Ishikawa (cell line): ENCODE results near the gene POLR2L.

Experiments
- CEBPB ChIP-seq: IDR thresholded peaks from 2 replicates; pipeline ENCODE4 v1.6.1; 2012
- CREB1 ChIP-seq: IDR thresholded peaks from 2 replicates; pipeline ENCODE4 v1.6.1; 2012; ENCODE audit warnings: low read depth
- EGR1 ChIP-seq: IDR thresholded peaks from 2 replicates; pipeline ENCODE4 v1.6.1; 2012
- EP300 ChIP-seq: IDR thresholded peaks from 2 replicates; pipeline ENCODE4 v1.6.1; 2012; ENCODE audit warnings: borderline replicate concordance
- FOXM1 ChIP-seq: IDR thresholded peaks from 2 replicates; pipeline ENCODE4 v1.6.1; 2012; ENCODE audit warnings: low read depth, borderline replicate concordance
- MAX ChIP-seq: IDR thresholded peaks from 2 replicates; pipeline ENCODE4 v1.6.1; 2012
- NFIC ChIP-seq: IDR thresholded peaks from 2 replicates; pipeline ENCODE4 v1.6.1; 2012
- RAD21 ChIP-seq: IDR thresholded peaks from 2 replicates; pipeline ENCODE4 v1.6.1; 2012; ENCODE audit warnings: low read depth
- REST ChIP-seq: IDR thresholded peaks from 2 replicates; pipeline ENCODE4 v1.6.1; 2012; ENCODE audit warnings: low read depth, mild to moderate bottlenecking
- TAF1 ChIP-seq: IDR thresholded peaks from 2 replicates; pipeline ENCODE4 v1.6.1; 2012; ENCODE audit warnings: low read depth, mild to moderate bottlenecking
- TCF12 ChIP-seq: IDR thresholded peaks from 2 replicates; pipeline ENCODE4 v1.6.1; 2012; ENCODE audit warnings: low read depth
- TEAD4 ChIP-seq: IDR thresholded peaks from 2 replicates; pipeline ENCODE4 v1.6.1; 2012
- USF1 ChIP-seq: IDR thresholded peaks from 2 replicates; pipeline ENCODE4 v1.6.1; 2012
- YY1 ChIP-seq: IDR thresholded peaks from 2 replicates; pipeline ENCODE4 v1.6.1; 2012; ENCODE audit warnings: low read depth
- ZBTB7A ChIP-seq: IDR thresholded peaks from 2 replicates; pipeline ENCODE4 v1.6.1; 2012; ENCODE audit warnings: low read depth

Gene POLR2L

DNA sequence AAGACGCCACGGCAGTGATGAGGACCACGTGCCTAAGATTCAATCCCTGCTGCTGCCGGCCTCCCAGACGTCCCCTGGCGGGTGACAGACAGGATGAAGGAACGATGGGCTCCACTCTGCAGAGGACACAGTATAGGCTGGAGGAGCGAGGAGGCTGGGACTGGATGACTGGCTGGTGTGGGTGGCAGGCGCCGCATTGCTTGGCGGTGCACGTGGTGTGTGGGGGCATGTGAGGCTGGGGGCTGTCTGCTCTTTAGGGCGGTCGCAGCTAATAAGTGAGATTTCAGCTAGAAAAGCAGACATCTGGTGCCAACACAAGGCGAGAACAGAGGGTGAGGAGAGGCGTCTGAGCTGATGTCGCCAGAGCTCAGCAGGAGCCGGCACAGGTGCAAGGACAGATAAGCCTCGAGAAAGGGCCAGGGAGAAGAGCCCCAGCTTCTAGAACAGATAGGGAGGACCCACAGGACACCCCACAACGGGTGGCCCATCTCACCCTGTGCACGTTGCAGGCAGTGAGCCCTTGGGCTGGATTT lies 33.5 kb upstream of the POLR2L start:
- TF ChIP-seq EGR1 (no peak), CEBPB (no peak), CREB1 (no peak), EP300 (no peak), TAF1 (no peak), REST (no peak), USF1 (no peak), TCF12 (no peak), NFIC (no peak), RAD21 (no peak), FOXM1 (no peak), TEAD4 (no peak), YY1 (no peak), MAX (no peak), ZBTB7A (no peak)

- TF ChIP-seq FOXM1: no peak
- no peak for TF ChIP-seq CEBPB
- TF ChIP-seq REST: no peak
- no peak for TF ChIP-seq RAD21
- TF ChIP-seq EP300: no peak
- TF ChIP-seq TEAD4: no peak
- TF ChIP-seq TAF1: no peak
- TF ChIP-seq EGR1: no peak
- no peak for TF ChIP-seq MAX
- TF ChIP-seq CREB1: no peak
- no peak for TF ChIP-seq TCF12
- no peak for TF ChIP-seq ZBTB7A
- TF ChIP-seq USF1: no peak
- no peak for TF ChIP-seq NFIC
- TF ChIP-seq YY1: no peak
These were observed 32.9 kb upstream of the POLR2L start for GRCh38 chr11:875203-875602.

- TF ChIP-seq REST: no peak
- TF ChIP-seq CEBPB: no peak
- TF ChIP-seq EGR1: no peak
- no peak for TF ChIP-seq MAX
- TF ChIP-seq YY1: no peak
- no peak for TF ChIP-seq FOXM1
- TF ChIP-seq EP300: no peak
- no peak for TF ChIP-seq NFIC
- no peak for TF ChIP-seq TAF1
These were observed 31.4 kb upstream of the POLR2L start for GRCh38 chr11:873706-874105.

DNA sequence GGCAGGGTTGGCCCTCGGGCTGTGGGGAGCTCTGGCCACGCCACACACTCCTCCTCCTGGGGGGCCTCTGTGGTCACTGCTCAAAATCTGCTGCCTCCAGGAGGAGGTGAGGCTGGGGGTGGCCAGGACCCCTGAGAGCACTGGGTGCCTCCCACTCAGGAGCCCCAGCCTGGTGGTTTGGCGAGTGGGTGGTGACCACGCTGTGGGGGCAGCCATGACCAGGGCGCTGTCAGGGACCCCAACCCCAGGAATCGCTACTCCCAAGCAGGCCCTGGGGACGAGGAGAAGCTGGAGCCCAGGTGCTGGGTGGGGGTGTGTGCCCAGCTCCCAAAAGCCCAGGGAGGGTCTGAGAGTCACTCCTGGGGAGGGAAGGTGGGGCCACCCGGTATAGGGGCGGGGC lies 30.5 kb upstream of the POLR2L start:
- TF ChIP-seq TAF1 (no peak), TEAD4 (no peak), RAD21 (no peak), MAX (no peak), ZBTB7A (no peak), EGR1 (no peak), CEBPB (no peak), TCF12 (no peak), EP300 (no peak)
